WI38 (cell line): ENCODE results near the gene NRG3.

ENCODE experiments used
- H3K4me3 ChIP-seq: 2 replicates; pipeline ENCODE4 v1.5.1; 2011; ENCODE audit warnings: low read depth, mild to moderate bottlenecking, control low read depth, low read length
- CTCF ChIP-seq: IDR thresholded peaks from 2 replicates; pipeline ENCODE4 v1.5.1; 2012; ENCODE audit warnings: low read depth, mild to moderate bottlenecking, control low read depth, low read length

NRG3 gene

DNA sequence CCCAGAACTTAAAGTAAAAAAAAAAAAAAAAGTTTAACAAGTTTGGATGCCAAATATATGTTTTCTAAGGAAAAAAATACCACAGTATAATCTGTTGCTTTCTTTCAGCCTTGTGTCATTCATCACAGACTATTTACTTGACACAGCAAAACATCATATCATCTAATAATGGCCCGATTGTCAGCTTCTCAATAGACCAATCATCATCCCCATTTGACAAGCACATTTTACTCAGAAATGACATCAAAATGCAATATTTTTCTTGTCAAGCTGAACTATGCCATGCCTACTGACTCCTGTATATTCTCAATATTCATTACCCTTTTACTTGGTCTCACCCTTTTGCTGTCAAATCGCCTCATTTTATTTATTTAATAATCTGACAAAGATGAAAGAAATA is 249.7 kb downstream of the NRG3 start:
- no peak for TF ChIP-seq CTCF

DNA sequence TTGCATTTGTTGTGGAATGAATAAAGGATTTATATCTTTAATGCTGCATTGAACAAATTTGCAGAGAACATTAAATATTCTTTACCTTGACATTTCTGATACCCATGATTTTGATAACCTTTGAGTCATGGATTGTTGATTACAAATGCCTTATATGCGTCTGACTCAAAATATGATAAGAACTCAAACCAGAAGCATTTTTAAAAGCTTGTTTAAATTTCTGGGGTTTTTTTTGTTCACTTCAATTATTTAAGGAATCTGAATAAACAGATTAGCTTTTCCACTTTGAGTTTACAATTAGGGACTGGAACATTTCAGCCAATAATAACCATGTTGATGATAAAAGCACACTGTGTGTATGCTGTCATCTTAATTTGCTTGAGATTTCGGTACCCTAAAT is 253.5 kb downstream of the NRG3 start:
- no peak for TF ChIP-seq CTCF
- H3K4me3 ChIP-seq = no peak overlapping the region

More for the DNA sequence above, 249.7 kb downstream of the NRG3 start:
- no peak overlapping the region for H3K4me3 ChIP-seq

DNA sequence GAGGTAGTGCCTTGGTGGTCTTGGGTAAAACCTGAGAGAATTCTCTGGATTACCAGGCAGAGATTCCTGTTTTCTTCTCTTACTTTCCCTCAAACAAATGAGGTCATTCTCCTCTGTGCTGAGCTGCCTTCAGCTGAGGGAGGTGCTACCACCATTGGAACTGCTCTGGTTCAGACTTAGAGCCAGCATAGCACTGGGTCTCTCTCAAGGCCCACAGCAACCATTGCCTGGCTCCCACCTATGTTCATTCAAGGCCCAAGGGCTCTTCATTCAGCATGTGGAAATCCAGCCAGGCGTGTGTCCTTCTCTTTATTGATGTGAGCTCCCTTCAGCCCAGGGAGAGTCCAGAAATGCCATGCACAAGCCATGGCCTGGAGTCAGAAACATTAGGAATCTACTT is 261.1 kb downstream of the NRG3 start:
- TF ChIP-seq CTCF = no peak
- H3K4me3 ChIP-seq = no peak overlapping the region

- no peak overlapping the region for H3K4me3 ChIP-seq
- TF ChIP-seq CTCF = no peak
Measured at GRCh38 chr10:82144153-82144552, 269.2 kb downstream of the NRG3 start.

DNA sequence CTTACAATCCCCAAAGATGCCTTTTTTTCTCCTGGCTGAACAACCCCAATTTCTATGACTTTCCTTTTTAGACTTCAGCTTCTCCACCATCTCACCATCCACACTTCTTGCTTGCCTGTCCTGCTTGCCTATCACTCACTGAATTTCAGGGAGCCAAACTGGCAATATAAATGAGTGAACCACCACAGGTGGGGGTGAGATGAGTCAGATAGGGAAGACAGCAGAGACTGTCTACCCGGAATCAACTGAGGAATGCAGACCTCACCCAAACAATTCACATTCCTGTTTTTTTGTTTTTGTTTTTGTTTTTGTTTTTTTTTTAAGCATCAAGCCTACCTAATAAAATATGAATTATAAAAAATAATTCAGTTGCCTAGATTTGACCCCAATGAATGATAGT is 273.8 kb downstream of the NRG3 start:
- TF ChIP-seq CTCF = no peak
- H3K4me3 ChIP-seq = no peak overlapping the region

- H3K4me3 ChIP-seq = no peak overlapping the region
- no peak for TF ChIP-seq CTCF
Measured at GRCh38 chr10:82149674-82150073, 274.7 kb downstream of the NRG3 start.

- TF ChIP-seq CTCF = no peak
Measured at GRCh38 chr10:82150123-82150900, 275.3 kb downstream of the NRG3 start.

More at GRCh38 chr10:82150123-82150900, 275.3 kb downstream of the NRG3 start:
- no peak overlapping the region for H3K4me3 ChIP-seq
